ENCODE data around the gene NEDD4. TPM values are rescaled to one million over a fixed set of nuclear protein-coding genes. Genes with fewer than 3 reads are reported as not detected.
"Not testable (repeated sequence)": the region's sequence is repeated elsewhere in the genome, so short reads cannot be mapped to it uniquely, and the experiment has no call there.

The NEDD4 gene
- total and polyA plus RNA-seq, 3 donors from 2014 or later = 3.7 to 8.3 (median 6.4) TPM

DNA sequence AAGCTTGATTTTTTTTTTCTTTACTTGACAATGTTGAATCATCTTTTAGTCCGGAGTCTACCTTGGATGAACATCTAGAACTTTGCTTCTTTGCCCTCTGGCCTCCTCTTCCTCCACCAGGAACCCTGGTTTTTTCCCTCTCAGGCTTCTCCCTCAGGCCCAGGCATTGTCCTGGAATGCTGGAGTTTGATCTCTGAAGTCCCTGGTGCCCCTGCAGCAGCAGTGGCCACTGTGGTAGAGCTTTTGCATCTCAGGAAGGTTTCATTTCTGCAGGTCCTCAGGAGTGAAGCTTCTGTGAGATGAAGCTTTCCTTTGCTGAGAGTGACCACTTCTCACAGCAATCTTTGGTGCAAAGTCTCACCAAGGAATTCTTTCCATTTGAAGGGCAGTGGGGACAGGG is 39.0 kb upstream of the NEDD4 start:
- Histone ChIP-seq H3K36me3 (ENCODE audit: low read depth, missing control alignments) (no peaks in the 10 kb centered on the region), H3K27me3 (no peaks in the 10 kb centered on the region), H3K4me1 (no peaks in the 10 kb centered on the region), H3K27ac (no peak overlapping the region), H3K4me3 (no peak overlapping the region), H3K9me3 (no peaks in the 10 kb centered on the region)
- no peak for DNase-seq
- TF ChIP-seq POLR2A (IDR thresholded peaks at IDR 0.05) = no peak
- TF ChIP-seq, protein P1, sequence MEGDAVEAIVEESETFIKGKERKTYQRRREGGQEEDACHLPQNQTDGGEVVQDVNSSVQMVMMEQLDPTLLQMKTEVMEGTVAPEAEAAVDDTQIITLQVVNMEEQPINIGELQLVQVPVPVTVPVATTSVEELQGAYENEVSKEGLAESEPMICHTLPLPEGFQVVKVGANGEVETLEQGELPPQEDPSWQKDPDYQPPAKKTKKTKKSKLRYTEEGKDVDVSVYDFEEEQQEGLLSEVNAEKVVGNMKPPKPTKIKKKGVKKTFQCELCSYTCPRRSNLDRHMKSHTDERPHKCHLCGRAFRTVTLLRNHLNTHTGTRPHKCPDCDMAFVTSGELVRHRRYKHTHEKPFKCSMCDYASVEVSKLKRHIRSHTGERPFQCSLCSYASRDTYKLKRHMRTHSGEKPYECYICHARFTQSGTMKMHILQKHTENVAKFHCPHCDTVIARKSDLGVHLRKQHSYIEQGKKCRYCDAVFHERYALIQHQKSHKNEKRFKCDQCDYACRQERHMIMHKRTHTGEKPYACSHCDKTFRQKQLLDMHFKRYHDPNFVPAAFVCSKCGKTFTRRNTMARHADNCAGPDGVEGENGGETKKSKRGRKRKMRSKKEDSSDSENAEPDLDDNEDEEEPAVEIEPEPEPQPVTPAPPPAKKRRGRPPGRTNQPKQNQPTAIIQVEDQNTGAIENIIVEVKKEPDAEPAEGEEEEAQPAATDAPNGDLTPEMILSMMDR (IDR thresholded peaks at IDR 0.05) = no peak
- intact Hi-C loops (cut with DNase I; ENCODE audit: low total_unique reads) = no loop called here
- 85 to 93% methylated on average over 1 of the region's 1 CpG for WGBS, 2 donors

DNA sequence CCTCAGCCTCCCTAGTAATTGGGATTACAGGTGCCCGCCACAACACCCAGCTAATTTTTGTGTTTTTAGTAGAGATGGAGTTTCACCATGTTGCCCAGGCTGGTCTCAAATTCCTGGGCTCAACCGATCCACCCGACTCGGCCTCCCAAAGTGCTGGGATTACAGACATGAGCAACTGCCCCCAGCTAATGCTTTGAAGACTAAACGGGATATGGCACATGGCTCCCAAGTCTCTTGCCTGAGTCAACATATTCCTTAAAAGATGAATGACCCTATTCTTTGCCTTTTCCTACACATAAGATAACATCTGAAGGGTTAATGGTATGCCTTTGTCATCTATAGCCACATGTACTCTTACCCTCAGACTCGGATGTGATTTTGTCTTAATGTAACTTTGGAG is 38.4 kb upstream of the NEDD4 start:
- 91% methylated on average over 6 of the region's 6 CpGs for WGBS, 2 donors
- TF ChIP-seq POLR2A (IDR thresholded peaks at IDR 0.05) = no peak
- TF ChIP-seq, protein P1 (IDR thresholded peaks at IDR 0.05) = no peak
- no peak overlapping the region for H3K4me3 ChIP-seq
- H3K27me3 ChIP-seq = no peaks in the 10 kb centered on the region
- intact Hi-C loops (cut with DNase I; ENCODE audit: low total_unique reads) = no loop called here
- H3K9me3 ChIP-seq = no peaks in the 10 kb centered on the region
- H3K4me1 ChIP-seq = no peaks in the 10 kb centered on the region
- no peak overlapping the region for H3K27ac ChIP-seq
- DNase-seq = no peak
- H3K36me3 ChIP-seq (ENCODE audit: low read depth, missing control alignments) = no peaks in the 10 kb centered on the region

DNA sequence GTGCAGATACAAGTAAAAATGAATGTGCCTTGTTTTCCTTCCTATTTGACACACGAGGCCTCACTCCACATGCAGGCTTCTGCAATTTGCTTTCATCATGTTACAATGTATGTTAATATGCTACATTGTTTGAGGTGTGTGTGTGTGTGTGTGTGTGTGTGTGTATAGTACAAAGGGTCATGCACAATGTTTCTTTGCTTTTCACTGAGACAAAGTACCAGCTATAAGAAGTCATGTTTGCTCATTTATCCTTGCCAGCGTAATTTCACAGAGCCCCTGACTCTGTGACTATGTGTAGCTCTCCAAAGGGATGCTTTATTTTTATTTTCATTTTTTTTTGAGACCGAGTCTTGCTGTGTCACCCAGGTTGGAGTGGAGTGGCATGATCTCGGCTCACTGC is 38.0 kb upstream of the NEDD4 start:
- H3K27ac ChIP-seq = no peak overlapping the region
- no peaks in the 10 kb centered on the region for H3K36me3 ChIP-seq (ENCODE audit: low read depth, missing control alignments)
- H3K27me3 ChIP-seq = no peaks in the 10 kb centered on the region
- intact Hi-C loops (cut with DNase I; ENCODE audit: low total_unique reads) = no loop called here
- no peak for DNase-seq
- TF ChIP-seq, protein P1 (IDR thresholded peaks at IDR 0.05) = no peak
- TF ChIP-seq POLR2A (IDR thresholded peaks at IDR 0.05) = no peak
- H3K9me3 ChIP-seq = no peaks in the 10 kb centered on the region
- H3K4me1 ChIP-seq = no peaks in the 10 kb centered on the region
- WGBS, 2 donors = 80 to 81% methylated on average over 4 of the region's 4 CpGs
- H3K4me3 ChIP-seq = no peak overlapping the region

DNA sequence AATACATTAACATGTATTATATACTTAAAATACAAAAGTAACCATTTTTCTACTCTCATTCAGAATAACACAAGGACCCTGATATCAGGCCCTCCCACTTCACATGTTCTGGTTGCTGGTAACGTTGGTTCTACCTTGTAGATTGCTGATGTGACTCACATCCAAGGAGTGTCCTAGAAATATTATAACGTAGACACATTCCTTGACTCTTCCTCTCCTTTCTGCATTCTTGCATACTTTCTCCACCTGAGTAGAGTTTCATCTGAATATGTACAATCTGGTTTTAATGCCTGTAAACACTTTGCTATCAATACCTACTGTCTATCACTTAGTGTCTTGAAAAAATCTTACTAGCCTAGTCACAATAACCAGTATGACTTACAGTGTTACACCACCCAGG is 35.0 kb upstream of the NEDD4 start:
- DNase-seq = no peak
- 61 to 87% methylated on average over 2 of the region's 2 CpGs for WGBS, 2 donors
- no peak for TF ChIP-seq POLR2A (IDR thresholded peaks at IDR 0.05)
- TF ChIP-seq, protein P1 (IDR thresholded peaks at IDR 0.05) = no peak
- H3K27me3 ChIP-seq = no peaks in the 10 kb centered on the region
- H3K36me3 ChIP-seq (ENCODE audit: low read depth, missing control alignments) = no peaks in the 10 kb centered on the region
- no peaks in the 10 kb centered on the region for H3K4me1 ChIP-seq
- no peak overlapping the region for H3K27ac ChIP-seq
- H3K9me3 ChIP-seq = no peaks in the 10 kb centered on the region
- no peak overlapping the region for H3K4me3 ChIP-seq
- intact Hi-C loops (cut with DNase I; ENCODE audit: low total_unique reads) = no loop called here

DNA sequence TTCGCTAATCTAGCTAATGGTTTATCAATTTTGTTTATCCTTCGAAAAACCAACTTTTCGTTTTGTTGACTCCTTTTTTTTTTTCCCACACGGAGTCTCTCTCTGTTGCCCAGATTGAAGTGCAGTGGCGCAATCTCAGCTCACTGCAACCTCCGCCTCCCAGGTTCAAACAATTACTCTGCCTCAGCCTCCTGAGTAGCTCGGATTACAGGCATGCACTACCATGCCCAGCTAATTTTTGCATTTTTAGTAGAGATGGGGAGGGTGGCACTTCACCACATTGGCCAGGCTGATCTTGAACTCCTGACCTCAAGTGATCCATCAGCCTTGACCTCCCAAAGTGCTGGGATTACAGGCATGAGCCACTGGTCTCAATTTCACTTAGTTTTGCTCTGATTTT is 29.7 kb upstream of the NEDD4 start:
- H3K27ac ChIP-seq; H3K36me3 ChIP-seq (ENCODE audit: low read depth, missing control alignments); DNase-seq; H3K9me3 ChIP-seq; H3K27me3 ChIP-seq; H3K4me1 ChIP-seq; H3K4me3 ChIP-seq; intact Hi-C loops (cut with DNase I; ENCODE audit: low total_unique reads): not testable (repeated sequence)
- 92 to 95% methylated on average over 7 of the region's 7 CpGs for WGBS, 2 donors

All from testis (tissue), 3 donors.